ENCODE results near the gene CTAG1A. TPM values are rescaled to one million over a fixed set of nuclear protein-coding genes. Genes with fewer than 3 reads are reported as not detected.
"Not testable (repeated sequence)": the region's sequence is repeated elsewhere in the genome, so short reads cannot be mapped to it uniquely, and the experiment has no call there.

The CTAG1A gene
- total and polyA plus RNA-seq, 2 donors: not detected

DNA sequence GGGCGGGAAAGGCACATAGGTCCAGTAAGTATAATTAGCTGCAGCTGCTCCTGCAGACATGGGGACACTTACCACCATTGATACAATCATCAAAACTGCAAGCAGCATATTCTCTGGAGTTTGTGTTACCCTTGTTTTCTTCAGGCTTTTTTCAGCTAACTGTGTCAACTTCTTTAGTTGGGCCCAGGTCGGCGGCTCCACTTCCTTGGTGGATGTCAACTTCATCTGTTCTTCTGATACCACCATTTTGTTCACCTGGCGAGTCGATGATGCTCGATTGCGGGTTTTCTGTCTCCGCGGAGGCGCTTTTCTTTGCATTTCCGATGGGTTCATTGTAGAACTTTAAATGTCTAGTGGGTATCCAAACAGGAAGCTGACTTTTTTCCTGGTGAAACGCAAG, 26.2 kb downstream of the CTAG1A start:
- H3K27ac ChIP-seq (ENCODE audit: low read depth); DNase-seq (ENCODE audit: extremely low spot score); H3K36me3 ChIP-seq (ENCODE audit: insufficient read depth); H3K4me3 ChIP-seq (ENCODE audit: low read depth, low read length); H3K4me1 ChIP-seq (ENCODE audit: insufficient read depth): not testable (repeated sequence)
- WGBS: 93% methylated on average over 12 of the region's 12 CpGs

DNA sequence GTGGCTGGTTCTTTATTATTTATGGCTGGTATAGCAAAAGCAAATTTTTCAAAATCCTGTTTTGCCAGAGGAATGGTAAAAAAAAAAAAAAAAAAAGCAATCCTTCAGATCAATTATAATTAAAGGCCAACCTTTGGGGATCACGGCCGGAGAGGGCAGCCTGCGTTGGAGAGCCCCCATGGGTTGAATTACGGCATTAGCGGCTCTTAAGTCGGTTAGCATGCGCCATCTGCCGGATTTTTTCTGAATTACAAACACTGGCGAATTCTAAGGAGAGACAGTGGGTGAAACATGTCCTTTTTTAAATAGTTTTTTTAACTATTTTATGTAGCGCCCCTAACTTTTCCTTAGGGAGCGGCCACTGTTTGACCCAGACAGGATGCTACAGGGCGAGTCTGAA, 28.7 kb downstream of the CTAG1A start:
- WGBS: 16% methylated on average over 5 of the region's 12 CpGs
- H3K36me3 ChIP-seq (ENCODE audit: insufficient read depth); H3K4me1 ChIP-seq (ENCODE audit: insufficient read depth); H3K27ac ChIP-seq (ENCODE audit: low read depth); H3K4me3 ChIP-seq (ENCODE audit: low read depth, low read length); DNase-seq (ENCODE audit: extremely low spot score): not testable (repeated sequence)

DNA sequence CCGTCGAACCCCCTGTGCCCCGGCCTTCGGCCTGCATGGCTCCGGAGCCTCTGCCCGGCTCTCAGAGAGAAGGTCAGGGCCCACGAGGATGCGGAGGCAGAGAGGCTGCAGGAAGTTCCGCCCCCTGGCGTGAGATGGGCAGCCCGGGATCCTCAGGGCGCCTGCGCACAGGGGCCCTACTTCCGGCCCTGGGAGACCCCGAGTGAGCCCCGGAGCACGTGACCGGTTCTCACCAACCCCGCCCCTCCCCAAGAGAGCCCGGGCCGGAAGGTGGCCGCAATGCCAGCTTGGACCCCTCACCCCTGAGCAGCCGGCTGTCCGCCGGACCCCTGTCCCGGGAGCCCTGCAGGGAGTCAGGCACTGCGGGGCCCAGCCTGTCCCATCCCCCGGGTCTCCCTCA, 34.2 kb downstream of the CTAG1A start, which contains the start of gene CTAG1B:
CTAG1B (minus strand) TSS at position 101 of the 400 bp plus-strand sequence; CDS start at position 37, 64 bp downstream.
- not testable (repeated sequence) for H3K4me3 ChIP-seq (ENCODE audit: low read depth, low read length); H3K4me1 ChIP-seq (ENCODE audit: insufficient read depth); H3K27ac ChIP-seq (ENCODE audit: low read depth); DNase-seq (ENCODE audit: extremely low spot score); H3K36me3 ChIP-seq (ENCODE audit: insufficient read depth)
- WGBS: no CpG with 5 or more reads among the region's 28 CpGs

DNA sequence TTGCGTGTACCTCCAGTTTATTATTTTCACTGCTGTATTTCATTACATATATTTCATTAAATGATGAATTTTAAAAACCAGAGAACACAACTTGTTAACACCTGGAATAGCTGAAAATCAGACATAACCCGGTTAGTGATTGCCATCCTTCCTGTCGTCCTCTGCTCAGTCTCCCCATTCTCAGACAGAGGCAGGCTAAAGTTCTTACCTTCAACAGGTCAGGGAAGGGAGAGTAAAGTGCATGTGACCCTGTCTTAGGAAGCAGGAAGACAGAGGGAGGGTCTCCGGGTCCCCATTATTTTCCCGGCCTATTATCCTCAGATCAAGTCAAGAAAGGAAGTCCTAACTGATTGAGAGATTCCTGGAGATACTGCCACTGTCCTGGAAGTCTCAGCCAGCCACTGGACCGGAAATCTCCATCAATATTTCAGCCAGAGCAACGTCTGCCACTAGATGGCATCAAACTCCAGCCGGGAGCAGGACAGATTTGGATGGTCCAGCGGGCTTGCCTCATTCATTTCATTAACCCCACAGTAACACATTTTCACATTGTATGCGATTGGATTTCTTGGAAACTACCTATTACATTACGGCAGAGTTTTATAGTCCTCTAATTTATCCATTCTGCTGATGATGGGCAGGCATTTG, 36.0 kb downstream of the CTAG1A start:
- DNase-seq (ENCODE audit: extremely low spot score); H3K4me3 ChIP-seq (ENCODE audit: low read depth, low read length); H3K27ac ChIP-seq (ENCODE audit: low read depth); H3K36me3 ChIP-seq (ENCODE audit: insufficient read depth); H3K4me1 ChIP-seq (ENCODE audit: insufficient read depth): not testable (repeated sequence)
- WGBS: 18% methylated on average over 3 of the region's 11 CpGs

DNA sequence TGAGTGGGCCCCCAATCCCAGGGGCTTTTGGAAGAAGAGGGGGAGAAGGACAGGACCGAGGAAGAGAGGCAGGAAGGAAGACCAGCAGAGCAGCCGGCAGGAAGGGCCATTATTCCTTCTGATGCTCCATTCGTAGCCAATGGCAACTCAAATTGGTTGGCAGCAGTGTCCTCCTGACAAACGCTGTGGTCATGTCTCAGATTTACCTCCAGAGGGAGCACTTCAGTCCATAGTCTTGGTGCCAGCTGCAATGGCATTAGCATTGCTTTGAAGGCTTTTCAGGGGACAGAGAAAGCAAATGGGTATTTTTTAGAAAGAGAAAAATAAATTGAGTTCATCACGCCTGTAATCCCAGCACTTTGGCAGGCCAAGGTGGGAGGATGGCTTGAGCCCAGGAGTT, 44.0 kb downstream of the CTAG1A start:
- no CpG with 5 or more reads among the region's 5 CpGs for WGBS
- H3K27ac ChIP-seq (ENCODE audit: low read depth); DNase-seq (ENCODE audit: extremely low spot score); H3K4me1 ChIP-seq (ENCODE audit: insufficient read depth); H3K36me3 ChIP-seq (ENCODE audit: insufficient read depth); H3K4me3 ChIP-seq (ENCODE audit: low read depth, low read length): not testable (repeated sequence)

DNA sequence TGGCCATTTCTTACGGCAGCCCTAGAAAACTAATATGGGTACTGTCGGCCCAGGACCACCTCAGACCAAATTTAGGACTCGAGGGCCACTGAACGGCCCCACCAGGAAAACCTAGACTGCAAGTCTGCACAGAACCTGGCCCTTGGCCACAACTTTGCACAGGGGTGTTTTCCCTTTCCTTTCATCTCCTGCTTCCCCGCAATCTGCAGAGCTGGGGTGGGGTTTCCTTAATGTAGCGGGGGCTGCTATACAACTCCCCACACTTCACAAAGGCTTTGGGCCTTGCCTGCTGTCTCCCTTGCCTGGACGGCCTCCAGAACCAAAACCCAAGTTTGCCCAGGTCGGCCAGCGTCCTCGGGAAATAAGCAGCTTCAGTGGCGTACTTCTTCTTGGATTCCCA, 46.0 kb downstream of the CTAG1A start:
- no CpG with 5 or more reads among the region's 11 CpGs for WGBS
- H3K4me3 ChIP-seq (ENCODE audit: low read depth, low read length): not testable (repeated sequence)

DNA sequence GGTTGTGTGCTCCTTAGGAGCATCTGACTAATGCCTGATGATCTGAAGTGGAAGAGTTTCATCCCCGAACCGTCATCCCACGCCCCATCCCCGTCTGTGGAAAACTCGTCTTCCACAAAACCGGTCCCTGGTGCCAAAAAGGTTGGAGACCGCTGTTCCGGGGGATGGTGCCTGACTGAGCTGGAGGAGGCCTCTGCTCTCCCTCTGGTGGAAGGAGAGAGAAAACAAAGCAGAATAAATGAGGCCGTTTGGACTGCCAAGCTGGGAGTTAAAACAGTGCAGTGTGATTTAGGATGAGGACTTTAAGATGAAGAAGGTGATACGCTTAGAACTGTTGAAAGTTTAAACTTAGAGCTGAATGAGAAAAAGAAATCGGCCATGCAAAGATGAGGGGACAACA, 48.7 kb downstream of the CTAG1A start:
- no CpG with 5 or more reads among the region's 11 CpGs for WGBS
- H3K27ac ChIP-seq (ENCODE audit: low read depth); DNase-seq (ENCODE audit: extremely low spot score); H3K4me3 ChIP-seq (ENCODE audit: low read depth, low read length); H3K36me3 ChIP-seq (ENCODE audit: insufficient read depth); H3K4me1 ChIP-seq (ENCODE audit: insufficient read depth): not testable (repeated sequence)

More for the DNA sequence above, 46.0 kb downstream of the CTAG1A start:
- H3K4me1 ChIP-seq (ENCODE audit: insufficient read depth); H3K27ac ChIP-seq (ENCODE audit: low read depth); H3K36me3 ChIP-seq (ENCODE audit: insufficient read depth); DNase-seq (ENCODE audit: extremely low spot score): not testable (repeated sequence)

Small RNA genes within 50 kb of the gene (small RNA-seq; reads per million reads assigned to genes)
- gene AC244090.1 (not detected), gene AC244107.2 (not detected)

Other genes starting within 250 kb of the CTAG1A start
- gene FLNA, start 210.5 kb upstream of the CTAG1A start, total RNA-seq: 1,306 TPM
- gene FLNA, start 210.5 kb upstream of the CTAG1A start, polyA plus RNA-seq: 6,054 TPM
- gene EMD, start 205.8 kb upstream of the CTAG1A start, total RNA-seq: 25.9 TPM
- 138 TPM for gene EMD, start 205.8 kb upstream of the CTAG1A start, polyA plus RNA-seq
- gene RPL10, start 186.8 kb upstream of the CTAG1A start, total RNA-seq: 3,691 TPM
- 5,631 TPM for gene RPL10, start 186.8 kb upstream of the CTAG1A start, polyA plus RNA-seq
- 11.9 TPM for gene DNASE1L1, start 175.9 kb upstream of the CTAG1A start, total RNA-seq
- gene DNASE1L1, start 175.9 kb upstream of the CTAG1A start, polyA plus RNA-seq: 22.3 TPM
- gene TAFAZZIN, start 173.6 kb upstream of the CTAG1A start, total RNA-seq: 13.4 TPM
- gene TAFAZZIN, start 173.6 kb upstream of the CTAG1A start, polyA plus RNA-seq: 33.4 TPM
- gene ATP6AP1, start 156.5 kb upstream of the CTAG1A start, total RNA-seq: 25.5 TPM
- 91.8 TPM for gene ATP6AP1, start 156.5 kb upstream of the CTAG1A start, polyA plus RNA-seq
- 33.0 TPM for gene GDI1, start 148.0 kb upstream of the CTAG1A start, total RNA-seq
- gene GDI1, start 148.0 kb upstream of the CTAG1A start, polyA plus RNA-seq: 138 TPM
- 14.9 TPM for gene FAM50A, start 141.0 kb upstream of the CTAG1A start, total RNA-seq
- 81.9 TPM for gene FAM50A, start 141.0 kb upstream of the CTAG1A start, polyA plus RNA-seq
- 17.3 TPM for gene PLXNA3, start 126.9 kb upstream of the CTAG1A start, total RNA-seq
- gene PLXNA3, start 126.9 kb upstream of the CTAG1A start, polyA plus RNA-seq: 10.1 TPM
- gene LAGE3, start 105.9 kb upstream of the CTAG1A start, total RNA-seq: 7.7 TPM
- 33.0 TPM for gene LAGE3, start 105.9 kb upstream of the CTAG1A start, polyA plus RNA-seq
- gene UBL4A, start 98.5 kb upstream of the CTAG1A start, total RNA-seq: 20.4 TPM
- gene UBL4A, start 98.5 kb upstream of the CTAG1A start, polyA plus RNA-seq: 49.9 TPM
- gene SLC10A3, start 94.5 kb upstream of the CTAG1A start, total RNA-seq: 7.9 TPM
- 55.2 TPM for gene SLC10A3, start 94.5 kb upstream of the CTAG1A start, polyA plus RNA-seq
- 11.2 TPM for gene FAM3A, start 68.9 kb upstream of the CTAG1A start, total RNA-seq
- 67.8 TPM for gene FAM3A, start 68.9 kb upstream of the CTAG1A start, polyA plus RNA-seq
- 12.8 TPM for gene G6PD, start 38.3 kb upstream of the CTAG1A start, total RNA-seq
- gene G6PD, start 38.3 kb upstream of the CTAG1A start, polyA plus RNA-seq: 77.6 TPM
- gene IKBKG, start 37.5 kb upstream of the CTAG1A start, total RNA-seq: 5.3 TPM
- gene IKBKG, start 37.5 kb upstream of the CTAG1A start, polyA plus RNA-seq: 38.5 TPM
- not detected for gene CTAG1B, start 34.1 kb downstream of the CTAG1A start, total RNA-seq
- gene CTAG1B, start 34.1 kb downstream of the CTAG1A start, polyA plus RNA-seq: not detected
- gene CTAG2, start 68.4 kb downstream of the CTAG1A start, total RNA-seq: not detected
- not detected for gene CTAG2, start 68.4 kb downstream of the CTAG1A start, polyA plus RNA-seq
- 8.0 TPM for gene GAB3, start 165.9 kb downstream of the CTAG1A start, total RNA-seq
- gene GAB3, start 165.9 kb downstream of the CTAG1A start, polyA plus RNA-seq: 2.2 TPM
- gene DKC1, start 177.7 kb downstream of the CTAG1A start, total RNA-seq: 20.2 TPM
- 26.3 TPM for gene DKC1, start 177.7 kb downstream of the CTAG1A start, polyA plus RNA-seq
- 21.0 TPM for gene MPP1, start 220.4 kb downstream of the CTAG1A start, total RNA-seq
- 24.9 TPM for gene MPP1, start 220.4 kb downstream of the CTAG1A start, polyA plus RNA-seq
- not detected for gene SMIM9, start 249.5 kb downstream of the CTAG1A start, total RNA-seq
- not detected for gene SMIM9, start 249.5 kb downstream of the CTAG1A start, polyA plus RNA-seq

Data from urinary bladder (tissue), 4 donors.